HepG2 (cell line): ENCODE data around the gene MARVELD3. TPM values are rescaled to one million over a fixed set of nuclear protein-coding genes. Genes with fewer than 3 reads are reported as not detected.

Experiments
- ATAC-seq: fragments of 200-7000 bp; cut with Tn5 transposase; 3 replicates; pipeline ENCODE4 v1.9.1; 2020; ENCODE audit warnings: mild to moderate bottlenecking, moderate library complexity
- BruUV-seq: library from RNA; stranded (reverse); fragments of 400-500 nt; replicated peaks from 2 replicates; lab custom pipeline; 2021; lab: Mats Ljungman, UMichigan
- CTCF ChIA-PET: fragments of 300-600 bp; formaldehyde crosslinking; extraction: SDS; loops from one replicate; lab custom pipeline; 2021; ENCODE audit warnings: low total read pairs, inconsistent platforms, low intra/inter-chr PET ratio; lab: Yijun Ruan, JAX
- POLR2A ChIA-PET: fragments of 350-600 bp; sonication (Branson Sonifier 250); formaldehyde crosslinking; loops from one replicate; lab custom pipeline; 2020; ENCODE audit warnings: antibody characterized with exemption, inconsistent platforms; lab: Yijun Ruan, JAX
- DNase-seq: peaks from one replicate; pipeline ENCODE4 v3.0.0-alpha.2; 2015; ENCODE audit warnings: low spot score
- FAIRE-seq: peaks from 3 replicates; lab custom pipeline; 2011; peaks lifted over from hg19 to GRCh38; lab: Jason Lieb, UNC
- H2AFZ ChIP-seq: one replicate; pipeline ENCODE4 v1.6.1; 2011; ENCODE audit warnings: low read length, inconsistent platforms
- H3K27ac ChIP-seq: fragments of 300-600 bp; 3 replicates; pipeline ENCODE4 v1.8.0; 2011; ENCODE audit warnings: mixed run types, mild to moderate bottlenecking, mixed read lengths, low read length, inconsistent platforms; ENCODE audit not compliant: insufficient read depth; ENCODE audit errors: extremely low read length
- H3K27me3 ChIP-seq, 2 experiments: fragments of 200-600 bp in 1 of 2; 2 replicates in 1 of 2; 3 replicates in 1 of 2; pipeline versions ENCODE4 v1.6.0 to v1.8.0; 2011; ENCODE audit warnings: low read length in 2 of 2, mild to moderate bottlenecking in 2 of 2, moderate library complexity in 2 of 2, inconsistent platforms in 1 of 2; ENCODE audit not compliant: insufficient read depth in 2 of 2, control insufficient read depth in 1 of 2
- H3K36me3 ChIP-seq, 2 experiments: fragments of 200-600 bp in 1 of 2; replicated peaks in 1 of 2; 2 replicates in 1 of 2; 3 replicates in 1 of 2; pipeline versions ENCODE4 v1.5.1 to v1.8.0; 2011; ENCODE audit warnings: low read length in 2 of 2, inconsistent platforms in 1 of 2; ENCODE audit not compliant: insufficient read depth in 2 of 2, control insufficient read depth in 1 of 2
- H3K4me1 ChIP-seq: 2 replicates; pipeline ENCODE4 v1.5.1; 2012; ENCODE audit warnings: low read length, inconsistent platforms; ENCODE audit not compliant: insufficient read depth
- H3K4me2 ChIP-seq: 2 replicates; pipeline ENCODE4 v1.6.0; 2011; ENCODE audit warnings: low read depth, low read length, inconsistent platforms
- H3K4me3 ChIP-seq, 3 experiments: fragments of 200-600 bp in 1 of 3; sonication (generic), shearing (Covaris generic) in 1 of 3; replicated peaks in 1 of 3; 2 replicates each; pipeline ENCODE4 v1.5.1; 2011 to 2016; ENCODE audit warnings: low read length in 3 of 3, inconsistent platforms in 2 of 3, low read depth in 2 of 3, mild to moderate bottlenecking in 2 of 3, control low read depth in 1 of 3, mixed read lengths in 1 of 3; ENCODE audit not compliant: insufficient read depth in 1 of 3
- H3K79me2 ChIP-seq: one replicate; pipeline ENCODE4 v1.6.1; 2011; ENCODE audit warnings: low read length, inconsistent platforms; ENCODE audit not compliant: insufficient read depth
- H3K9ac ChIP-seq: 2 replicates; pipeline ENCODE4 v1.6.0; 2011; ENCODE audit warnings: mild to moderate bottlenecking, low read depth, low read length, inconsistent platforms; ENCODE audit not compliant: insufficient read depth
- H3K9me3 ChIP-seq: 2 replicates; pipeline ENCODE4 v1.5.1; 2012; ENCODE audit warnings: mild to moderate bottlenecking, low read length
- H4K20me1 ChIP-seq: 2 replicates; pipeline ENCODE4 v1.6.0; 2011; ENCODE audit warnings: inconsistent platforms, mild to moderate bottlenecking, low read length, moderate library complexity; ENCODE audit not compliant: insufficient read depth
- HIVEP1 ChIP-seq: sonication (generic); formaldehyde crosslinking; IDR thresholded peaks from 2 replicates; pipeline ENCODE4 v1.4.0; 2020; ENCODE audit warnings: mild to moderate bottlenecking, missing genetic modification reagents
- HNF4A ChIP-seq: sonication (generic); formaldehyde crosslinking; IDR thresholded peaks from 2 replicates; pipeline ENCODE4 v1.4.0; 2020; ENCODE audit warnings: missing genetic modification reagents
- MTF1 ChIP-seq: sonication (generic); formaldehyde crosslinking; IDR thresholded peaks from 2 replicates; pipeline ENCODE4 v1.5.0; 2020; ENCODE audit warnings: missing genetic modification reagents
- SALL2 ChIP-seq: sonication (generic); formaldehyde crosslinking; IDR thresholded peaks from 2 replicates; pipeline ENCODE4 v1.8.1; 2023; ENCODE audit warnings: mild to moderate bottlenecking, missing genetic modification reagents, inconsistent platforms
- SOX6 ChIP-seq, 2 experiments: fragments of 450-650 bp in 1 of 2; sonication (generic) in 1 of 2; formaldehyde crosslinking in 1 of 2; IDR thresholded peaks; 2 replicates each; pipeline versions ENCODE4 v1.4.0 to v1.6.1; 2017 to 2020; ENCODE audit warnings: antibody characterized with exemption in 1 of 2, mild to moderate bottlenecking in 1 of 2, missing genetic modification reagents in 1 of 2
- TCF12 ChIP-seq, 2 experiments: fragments of 450-650 bp in 1 of 2; sonication (generic) in 1 of 2; formaldehyde crosslinking in 1 of 2; IDR thresholded peaks; 2 replicates each; pipeline versions ENCODE4 v1.6.1 to v1.8.0; 2017 to 2022; ENCODE audit warnings: antibody characterized with exemption in 1 of 2, mild to moderate bottlenecking in 1 of 2, missing genetic modification reagents in 1 of 2, moderate library complexity in 1 of 2
- TFDP2 ChIP-seq: sonication (generic); formaldehyde crosslinking; IDR thresholded peaks from 2 replicates; pipeline ENCODE4 v1.4.0; 2020; ENCODE audit warnings: missing genetic modification reagents
- ZFP62 ChIP-seq: sonication (generic); formaldehyde crosslinking; IDR thresholded peaks from 2 replicates; pipeline ENCODE4 v1.4.0; 2020; ENCODE audit warnings: missing genetic modification reagents
- ZSCAN12 ChIP-seq: sonication (generic); formaldehyde crosslinking; IDR thresholded peaks from 2 replicates; pipeline ENCODE4 v1.9.0; 2021; ENCODE audit warnings: mild to moderate bottlenecking, missing genetic modification reagents
- ZUFSP ChIP-seq: sonication (generic); formaldehyde crosslinking; IDR thresholded peaks from 2 replicates; pipeline ENCODE4 v1.9.0; 2021; ENCODE audit warnings: missing genetic modification reagents, mild to moderate bottlenecking, borderline replicate concordance
- ZXDC ChIP-seq: sonication (generic); formaldehyde crosslinking; IDR thresholded peaks from 2 replicates; pipeline ENCODE4 v1.5.0; 2020; ENCODE audit warnings: mild to moderate bottlenecking, missing genetic modification reagents
- WGBS: methylation state at CpG from one replicate; pipeline ENCODE4 v1.1.6; 2017; ENCODE audit warnings: low lambda C conversion rate; 5-methylcytosine and 5-hydroxymethylcytosine counted together
- in situ Hi-C: cut with HindIII; loops from 2 replicates; pipeline ENCODE4 v1.10.0; 2017; ENCODE audit warnings: low pct_unique_long_range_greater_than_20kb; ENCODE audit not compliant: extremely low pct_ligation_motif_present
- intact Hi-C: fragments of 100-400 bp; cut with micrococcal nuclease; formaldehyde crosslinking; loops from one replicate; pipeline ENCODE4 v1.10.0; 2022; ENCODE audit not compliant: unreplicated experiment
- polyA plus RNA-seq, 8 experiments: library from polyadenylated mRNA; depleted of rRNA in 3 of 8; stranded (reverse) in 7 of 8; unstranded in 1 of 8; fragments of >200 nt; fragmentation: Illumina TruSeq in 4 of 8; extraction: Trizol in 4 of 8; gene quantifications; 2 replicates each; pipeline versions ENCODE4 v1.2.1 to v1.2.3, GENCODE V29; 2011 to 2016; ENCODE audit warnings: low read depth in 4 of 8, missing spikeins in 1 of 8, mixed read lengths in 1 of 8; ENCODE audit not compliant: insufficient read depth in 1 of 8
- total RNA-seq, 5 experiments: library from RNA; depleted of rRNA; stranded (reverse); fragments of >200 nt; fragmentation: Illumina TruSeq; extraction: Trizol; gene quantifications; 2 replicates each; pipeline ENCODE4 v1.2.3, GENCODE V29; 2016; ENCODE audit warnings: low read depth in 1 of 5
- TF ChIP-seq, protein P1 (sequence below): sonication (generic); formaldehyde crosslinking; conservative IDR thresholded peaks from 2 replicates; pipeline ENCODE4 v1.8.1; 2023; ENCODE audit warnings: missing genetic modification reagents

Gene MARVELD3
- total and polyA plus RNA-seq, 2 of the 13 experiments (the other 11 are each of a cell fraction or from before 2014, with no cell fraction given), result 4.8 to 5.6 TPM

DNA sequence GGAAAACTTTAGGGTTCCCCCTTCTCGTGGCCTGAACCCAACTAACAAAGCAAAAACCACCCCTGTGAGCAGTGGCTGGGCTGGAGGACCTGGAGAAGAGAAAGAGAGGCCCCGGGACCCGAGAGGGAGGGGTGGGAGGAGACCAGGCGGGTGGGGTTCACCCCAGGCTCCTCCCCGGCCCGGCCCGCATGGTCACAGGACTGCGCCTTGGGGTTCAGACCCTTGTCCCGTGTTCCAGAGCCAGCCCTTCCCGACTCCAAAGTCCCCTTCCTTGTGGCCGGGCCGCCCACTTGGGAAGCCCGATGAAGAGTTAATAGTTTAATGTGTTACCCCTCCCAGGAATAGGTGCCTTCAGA, 852 bp downstream of the MARVELD3 start:
- FAIRE-seq (no peak), DNase-seq (no peak), ATAC-seq (peak; percentile 9; the same call in 2 of the 3 replicates)
- Histone ChIP-seq H3K4me3 (peak overlapping the region; percentile 81 to 92 (median 90)), H4K20me1 (no peaks in the 10 kb centered on the region), H3K4me1 (peaks cover 49% of the 10 kb centered on the region), H3K9ac (peak overlapping the region; percentile 77; the same call in 1 of the 2 replicates), H3K27me3 (no peaks in the 10 kb centered on the region; a peak in 1 of 5 replicates), H3K4me2 (peak overlapping the region; percentile 93), H3K79me2 (no peaks in the 10 kb centered on the region), H3K36me3 (no peaks in the 10 kb centered on the region), H2AFZ (no peak overlapping the region), H3K9me3 (no peaks in the 10 kb centered on the region), H3K27ac (no peak overlapping the region)
- TF ChIP-seq HIVEP1 (peak; percentile 4; the same call in 1 of the 2 replicates), MTF1 (0 out of 2 replicates have a peak, but pooled peaks have one; percentile 23), ZUFSP (CRISPR knock-in tag) (no peak), TFDP2 (no peak), ZFP62 (no peak), TCF12 (IDR thresholded peaks at IDR 0.05) (no peak), TCF12 (CRISPR knock-in tag; IDR thresholded peaks at IDR 0.05) (0 out of 2 replicates have a peak, but pooled peaks have one; percentile 14), SOX6 (IDR thresholded peaks at IDR 0.05) (no peak), SOX6 (CRISPR knock-in tag; IDR thresholded peaks at IDR 0.05) (peak; percentile 12; the same call in 1 of the 2 replicates), HNF4A (CRISPR knock-in tag) (peak; percentile 10; the same call in 1 of the 2 replicates), ZSCAN12 (CRISPR knock-in tag) (0 out of 2 replicates have a peak, but pooled peaks have one; percentile 27), SALL2 (CRISPR knock-in tag) (0 out of 2 replicates have a peak, but pooled peaks have one; percentile 7), ZXDC (CRISPR knock-in tag) (0 out of 2 replicates have a peak, but pooled peaks have one; percentile 10)
- TF ChIP-seq, protein P1, sequence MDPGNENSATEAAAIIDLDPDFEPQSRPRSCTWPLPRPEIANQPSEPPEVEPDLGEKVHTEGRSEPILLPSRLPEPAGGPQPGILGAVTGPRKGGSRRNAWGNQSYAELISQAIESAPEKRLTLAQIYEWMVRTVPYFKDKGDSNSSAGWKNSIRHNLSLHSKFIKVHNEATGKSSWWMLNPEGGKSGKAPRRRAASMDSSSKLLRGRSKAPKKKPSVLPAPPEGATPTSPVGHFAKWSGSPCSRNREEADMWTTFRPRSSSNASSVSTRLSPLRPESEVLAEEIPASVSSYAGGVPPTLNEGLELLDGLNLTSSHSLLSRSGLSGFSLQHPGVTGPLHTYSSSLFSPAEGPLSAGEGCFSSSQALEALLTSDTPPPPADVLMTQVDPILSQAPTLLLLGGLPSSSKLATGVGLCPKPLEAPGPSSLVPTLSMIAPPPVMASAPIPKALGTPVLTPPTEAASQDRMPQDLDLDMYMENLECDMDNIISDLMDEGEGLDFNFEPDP (CRISPR knock-in tag), result 0 out of 2 replicates have a peak, but pooled peaks have one; percentile 2
- 34% methylated on average over 13 of the region's 13 CpGs for WGBS
- ChIA-PET POLR2A (no interaction called here), CTCF (interaction anchor here (1.3 kb wide), 1 partner anchor 19 kb away, joined by 3 read pairs; no protein-coding TSS in a partner anchor)
- in situ Hi-C loops (no loop called here), intact Hi-C loops (no loop called here)
- no TSS peak for BruUV-seq
